Measurements from ENCODE around the gene PCGF1. TPM values are rescaled to one million over a fixed set of nuclear protein-coding genes. Genes with fewer than 3 reads are reported as not detected.
A peak's percentile ranks its signal among the peaks of the same experiment; 100 is the strongest.
"Not testable (repeated sequence)": the region's sequence is repeated elsewhere in the genome, so short reads cannot be mapped to it uniquely, and the experiment has no call there.

The PCGF1 gene
- total RNA-seq, 1 donor from 2014 or later: 8.3 TPM

GRCh38 chr2:74472945-74473258 lies 34.6 kb downstream of the PCGF1 start:
- DNase-seq (ENCODE audit: low read depth in 2 of 2): no peak

- peak; percentile 95 for DNase-seq (ENCODE audit: low read depth in 2 of 2)
These were observed 35.2 kb downstream of the PCGF1 start, which contains the start of gene MRPL53 for GRCh38 chr2:74472086-74472944. MRPL53 (minus strand) TSS chr2:74472680; CDS start chr2:74472660, 20 bp downstream.

GRCh38 chr2:74471332-74472065 lies 36.0 kb downstream of the PCGF1 start:
- DNase-seq (ENCODE audit: low read depth in 2 of 2): no peak

GRCh38 chr2:74470742-74471141 lies 36.8 kb downstream of the PCGF1 start:
- DNase-seq (ENCODE audit: low read depth in 2 of 2): not testable (repeated sequence)

- DNase-seq (ENCODE audit: low read depth in 2 of 2): peak in 1 of 2 donors; percentile 21
These were observed 43.1 kb downstream of the PCGF1 start for GRCh38 chr2:74464406-74464805.

- no peak for DNase-seq (ENCODE audit: low read depth in 2 of 2)
These were observed 44.7 kb downstream of the PCGF1 start for GRCh38 chr2:74462786-74463105.

GRCh38 chr2:74462054-74462785 lies 45.3 kb downstream of the PCGF1 start:
- no peak for DNase-seq (ENCODE audit: low read depth in 2 of 2)

- DNase-seq (ENCODE audit: low read depth in 2 of 2): no peak
These were observed 46.1 kb downstream of the PCGF1 start for GRCh38 chr2:74461187-74462053.

GRCh38 chr2:74460187-74460586 lies 47.3 kb downstream of the PCGF1 start:
- not testable (repeated sequence) for DNase-seq (ENCODE audit: low read depth in 2 of 2)

GRCh38 chr2:74459503-74460118 lies 47.9 kb downstream of the PCGF1 start:
- not testable (repeated sequence) for DNase-seq (ENCODE audit: low read depth in 2 of 2)

- DNase-seq (ENCODE audit: low read depth in 2 of 2): peak in 1 of 2 donors; percentile 17
These were observed 48.5 kb downstream of the PCGF1 start for GRCh38 chr2:74458938-74459363.

GRCh38 chr2:74458132-74458937 lies 49.2 kb downstream of the PCGF1 start, which contains the start of gene WBP1:
WBP1 (plus strand) TSS chr2:74458438; CDS start chr2:74458603, 165 bp downstream.
- peak; percentile 100 for DNase-seq (ENCODE audit: low read depth in 2 of 2)

GRCh38 chr2:74457549-74458131 lies 49.9 kb downstream of the PCGF1 start:
- peak in 1 of 2 donors; percentile 76 for DNase-seq (ENCODE audit: low read depth in 2 of 2)

- DNase-seq (ENCODE audit: low read depth in 2 of 2): peak in 1 of 2 donors; percentile 46
These were observed 50.4 kb downstream of the PCGF1 start for GRCh38 chr2:74457129-74457548.

Other genes with a start within 250 kb of the PCGF1 start
- gene SLC4A5, start 164.3 kb downstream of the PCGF1 start, total RNA-seq: under 0.01 and 0.20 TPM in 2 replicates
- gene DCTN1, start 127.4 kb downstream of the PCGF1 start, total RNA-seq: 95.2 and 117 TPM in 2 replicates
- gene C2orf81, start 86.1 kb downstream of the PCGF1 start, total RNA-seq: under 0.01 TPM in 1 of 2 replicates, not detected in the other
- gene WDR54, start 86.0 kb downstream of the PCGF1 start, total RNA-seq: 24.0 and 32.3 TPM in 2 replicates
- 11.8 and 28.4 TPM in 2 replicates for gene RTKN, start 65.8 kb downstream of the PCGF1 start, total RNA-seq
- 4.8 and 6.3 TPM in 2 replicates for gene INO80B, start 52.6 kb downstream of the PCGF1 start, total RNA-seq
- 40.3 and 47.6 TPM in 2 replicates for gene WBP1, start 49.3 kb downstream of the PCGF1 start, total RNA-seq
- 36.4 and 57.5 TPM in 2 replicates for gene MOGS, start 42.3 kb downstream of the PCGF1 start, total RNA-seq
- 28.5 and 39.9 TPM in 2 replicates for gene MRPL53, start 35.0 kb downstream of the PCGF1 start, total RNA-seq
- 7.8 and 16.9 TPM in 2 replicates for gene CCDC142, start 24.7 kb downstream of the PCGF1 start, total RNA-seq
- gene TTC31, start 24.6 kb downstream of the PCGF1 start, total RNA-seq: 5.0 and 5.4 TPM in 2 replicates
- gene LBX2, start 8.1 kb downstream of the PCGF1 start, total RNA-seq: 0.20 and 0.65 TPM in 2 replicates
- gene TLX2, start 6.8 kb upstream of the PCGF1 start, total RNA-seq: not detected in 2 replicates
- not detected in 2 replicates for gene DQX1, start 18.5 kb upstream of the PCGF1 start, total RNA-seq
- gene AUP1, start 22.0 kb upstream of the PCGF1 start, total RNA-seq: 70.2 and 138 TPM in 2 replicates
- gene HTRA2, start 22.2 kb upstream of the PCGF1 start, total RNA-seq: 35.3 and 38.1 TPM in 2 replicates
- gene LOXL3, start 46.2 kb upstream of the PCGF1 start, total RNA-seq: 0.65 and 1.2 TPM in 2 replicates
- gene DOK1, start 47.0 kb upstream of the PCGF1 start, total RNA-seq: 19.0 and 22.0 TPM in 2 replicates
- not detected in 2 replicates for gene M1AP, start 140.6 kb upstream of the PCGF1 start, total RNA-seq
- 1.8 and 2.2 TPM in 2 replicates for gene SEMA4F, start 146.6 kb upstream of the PCGF1 start, total RNA-seq

Data from lung microvascular endothelial cell (primary cell).